CD4-positive, alpha-beta T cell treated with Interleukin-17A for 1 hour (primary cell): Measurements from ENCODE around the gene AKT3.
"Not testable (repeated sequence)": the region's sequence is repeated elsewhere in the genome, so short reads cannot be mapped to it uniquely, and the experiment has no call there.

Experiments
- DNase-seq: peaks from one replicate; pipeline ENCODE4 v3.0.0-alpha.2; 2020

The AKT3 gene

GRCh38 chr1:243772361-243773050, 77.5 kb downstream of the AKT3 start:
- not testable (repeated sequence) for DNase-seq

- no peak for DNase-seq
Measured at GRCh38 chr1:243770860-243771259, 79.2 kb downstream of the AKT3 start.

GRCh38 chr1:243765676-243766075, 84.4 kb downstream of the AKT3 start:
- no peak for DNase-seq

GRCh38 chr1:243763806-243764205, 86.2 kb downstream of the AKT3 start:
- no peak for DNase-seq

GRCh38 chr1:243758647-243759046, 91.4 kb downstream of the AKT3 start:
- no peak for DNase-seq

GRCh38 chr1:243756529-243756928, 93.5 kb downstream of the AKT3 start:
- DNase-seq = no peak

- no peak for DNase-seq
Measured at GRCh38 chr1:243754348-243754747, 95.7 kb downstream of the AKT3 start.

GRCh38 chr1:243751506-243751905, 98.5 kb downstream of the AKT3 start:
- no peak for DNase-seq

- peak; percentile 77 for DNase-seq
Measured at GRCh38 chr1:243748706-243749283, 101.2 kb downstream of the AKT3 start.

- DNase-seq = no peak
Measured at GRCh38 chr1:243748227-243748626, 101.8 kb downstream of the AKT3 start.

GRCh38 chr1:243746751-243747150, 103.3 kb downstream of the AKT3 start:
- no peak for DNase-seq

- DNase-seq = no peak
Measured at GRCh38 chr1:243745356-243745755, 104.7 kb downstream of the AKT3 start.

- no peak for DNase-seq
Measured at GRCh38 chr1:243742819-243743218, 107.2 kb downstream of the AKT3 start.

GRCh38 chr1:243740255-243740999, 109.6 kb downstream of the AKT3 start:
- no peak for DNase-seq

GRCh38 chr1:243739335-243740003, 110.6 kb downstream of the AKT3 start:
- no peak for DNase-seq

- no peak for DNase-seq
Measured at GRCh38 chr1:243738020-243738419, 112.0 kb downstream of the AKT3 start.

GRCh38 chr1:243735457-243735856, 114.6 kb downstream of the AKT3 start:
- DNase-seq = no peak

- DNase-seq = no peak
Measured at GRCh38 chr1:243734308-243734695, 115.7 kb downstream of the AKT3 start.

- DNase-seq = no peak
Measured at GRCh38 chr1:243733670-243734307, 116.3 kb downstream of the AKT3 start.

GRCh38 chr1:243732637-243733036, 117.4 kb downstream of the AKT3 start:
- DNase-seq = no peak

- DNase-seq = no peak
Measured at GRCh38 chr1:243731974-243732625, 117.9 kb downstream of the AKT3 start.

GRCh38 chr1:243731301-243731891, 118.6 kb downstream of the AKT3 start:
- DNase-seq = no peak
